BJ (cell line): ENCODE measurements around the gene CYB561. TPM values are rescaled to one million over a fixed set of nuclear protein-coding genes. Genes with fewer than 3 reads are reported as not detected.

Experiments
- CTCF ChIA-PET: fragments of 350-600 bp; formaldehyde crosslinking; extraction: SDS; loops from one replicate; lab custom pipeline; 2021; ENCODE audit warnings: antibody characterized with exemption, inconsistent platforms; lab: Yijun Ruan, JAX
- POLR2A ChIA-PET: fragments of 300-600 bp; sonication (Branson Sonifier 250); formaldehyde crosslinking; extraction: SDS; loops from one replicate; lab custom pipeline; 2021; ENCODE audit warnings: antibody characterized with exemption; lab: Charles Lee
- DNase-seq: peaks from one replicate; pipeline ENCODE4 v3.0.0-alpha.2; 2011; ENCODE audit warnings: low read depth
- H3K27me3 ChIP-seq: 2 replicates; pipeline ENCODE4 v1.6.0; 2011; ENCODE audit warnings: low read length; ENCODE audit not compliant: control insufficient read depth, insufficient read depth
- H3K36me3 ChIP-seq: 2 replicates; pipeline ENCODE4 v1.5.1; 2011; ENCODE audit warnings: low read length; ENCODE audit not compliant: control insufficient read depth, insufficient read depth
- H3K4me3 ChIP-seq: 2 replicates; pipeline ENCODE4 v1.5.1; 2011; ENCODE audit warnings: low read depth, mild to moderate bottlenecking, control low read depth, low read length
- CTCF ChIP-seq: IDR thresholded peaks from 2 replicates; pipeline ENCODE4 v1.5.1; 2011; ENCODE audit warnings: low read depth, mild to moderate bottlenecking, control low read depth, inconsistent platforms, low read length, moderate library complexity; ENCODE audit not compliant: insufficient read depth
- polyA plus RNA-seq: library from polyadenylated mRNA; depleted of rRNA; stranded (reverse); fragments of >200 nt; gene quantifications from 2 replicates; pipeline ENCODE4 v1.2.3, GENCODE V29; 2011

Gene CYB561
- polyA plus RNA-seq, 1 experiment: 17.1 TPM

- ChIA-PET POLR2A (no interaction called here), CTCF (interaction anchor here (0.6 to 1.5 kb wide), 4 partner anchors 19 to 837 kb away, joined by 3 to 9 read pairs (median 4); no protein-coding TSS in a partner anchor)
- Histone ChIP-seq H3K27me3 (no peaks in the 10 kb centered on the region), H3K4me3 (no peak overlapping the region), H3K36me3 (no peaks in the 10 kb centered on the region; the same call in 1 of the 2 replicates)
- TF ChIP-seq CTCF: no peak
- no peak for DNase-seq
Observed at GRCh38 chr17:63402431-63403212, 43.5 kb downstream of the CYB561 start.

- Histone ChIP-seq H3K27me3 (no peaks in the 10 kb centered on the region), H3K4me3 (no peak overlapping the region), H3K36me3 (no peaks in the 10 kb centered on the region; the same call in 1 of the 2 replicates)
- no peak for DNase-seq
- ChIA-PET POLR2A (interaction anchor here (0.6 kb wide), 1 partner anchor 34 kb away, joined by 3 read pairs; no protein-coding TSS in a partner anchor), CTCF (interaction anchor here (0.6 to 0.7 kb wide), 2 partner anchors 209 to 344 kb away, joined by 3 read pairs; no protein-coding TSS in a partner anchor)
- TF ChIP-seq CTCF: peak; percentile 7; the same call in 1 of the 2 replicates
Observed at GRCh38 chr17:63399856-63400255, 46.2 kb downstream of the CYB561 start.

DNA sequence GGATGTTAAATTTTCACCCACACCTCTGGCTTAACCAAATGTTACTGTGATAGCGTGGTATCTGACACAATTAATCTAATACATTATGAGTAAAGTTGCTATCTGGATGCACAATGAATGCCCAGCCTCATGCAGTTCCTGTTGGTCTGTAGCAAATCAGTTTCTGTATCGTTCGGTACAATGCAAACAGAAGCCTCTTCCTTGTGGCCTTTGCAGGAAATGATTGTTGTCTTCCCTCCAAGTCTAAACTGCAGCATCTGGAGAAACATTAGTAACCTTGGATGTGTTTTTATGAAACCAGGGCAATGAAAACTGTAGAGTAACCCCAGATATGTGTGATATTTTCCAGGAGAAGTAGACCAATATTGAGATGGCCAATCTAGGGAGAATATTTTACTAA lies 46.8 kb downstream of the CYB561 start:
- CTCF ChIA-PET: no interaction called here
- TF ChIP-seq CTCF: 0 out of 2 replicates have a peak, but pooled peaks have one; percentile 7
- H3K27me3 ChIP-seq: no peaks in the 10 kb centered on the region
- POLR2A ChIA-PET: interaction anchor here (0.6 kb wide), 1 partner anchor 33 kb away, joined by 3 read pairs; no protein-coding TSS in a partner anchor
- no peak overlapping the region for H3K4me3 ChIP-seq
- DNase-seq: peak; percentile 41
- no peaks in the 10 kb centered on the region; the same call in 1 of the 2 replicates for H3K36me3 ChIP-seq

GRCh38 chr17:63398680-63399079 lies 47.4 kb downstream of the CYB561 start:
- DNase-seq: no peak
- no peaks in the 10 kb centered on the region for H3K27me3 ChIP-seq
- H3K4me3 ChIP-seq: no peak overlapping the region
- TF ChIP-seq CTCF: no peak
- no peaks in the 10 kb centered on the region; the same call in 1 of the 2 replicates for H3K36me3 ChIP-seq
- ChIA-PET CTCF (no interaction called here), POLR2A (no interaction called here)
